Stimulated activated CD4-positive, alpha-beta T cell treated with anti-CD3 and anti-CD28 coated beads, Interleukin-12 subunit alpha, Interleukin-12 subunit beta, amount 100 ng/mL, for 24 hours (primary cell): ENCODE data around the gene CRIP2.

Experiments used
- DNase-seq, 2 experiments: peaks; one replicate each; pipeline ENCODE4 v3.0.0-alpha.2; 2020; ENCODE audit warnings: low read depth in 2 of 2

CRIP2 gene

DNA sequence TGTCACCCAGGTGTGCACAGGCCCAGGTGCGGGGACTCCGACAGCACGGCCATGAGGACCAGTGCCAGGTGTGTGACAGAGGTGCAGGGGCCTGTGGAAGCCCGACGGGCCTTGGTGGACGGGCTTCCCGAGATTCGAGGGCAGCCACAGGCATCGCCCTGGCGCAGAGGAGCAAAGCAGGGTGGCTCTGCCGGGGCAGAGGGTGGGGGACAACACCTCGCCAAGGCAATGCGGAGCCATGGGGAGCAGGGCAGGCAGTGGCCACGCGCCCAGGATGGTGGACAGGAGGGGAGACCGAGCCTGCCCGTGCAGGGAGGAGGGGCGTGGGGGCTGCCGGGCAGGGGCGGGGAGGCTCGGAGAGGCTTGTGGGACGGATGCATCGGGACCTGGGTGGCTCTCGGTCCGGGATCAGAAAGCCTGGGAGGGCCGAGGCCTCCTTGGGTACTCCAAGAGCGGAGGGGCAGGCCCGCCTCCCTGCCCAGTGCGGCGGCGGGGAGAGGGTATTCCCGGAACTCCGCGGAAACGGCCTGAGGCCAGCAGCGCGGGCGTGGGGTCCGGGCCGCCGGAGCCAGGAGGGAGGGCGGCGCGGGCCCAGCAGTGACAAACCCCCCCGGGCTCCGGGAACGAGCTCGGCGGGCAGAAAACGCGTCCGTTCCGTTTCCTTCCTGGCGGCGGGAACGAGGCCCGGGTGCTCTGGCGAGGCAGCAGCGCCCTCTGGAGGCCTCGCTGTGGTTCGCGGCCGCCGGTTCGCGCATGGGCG, 53.4 kb downstream of the CRIP2 start:
- peak; percentile 70 to 75 for DNase-seq

DNA sequence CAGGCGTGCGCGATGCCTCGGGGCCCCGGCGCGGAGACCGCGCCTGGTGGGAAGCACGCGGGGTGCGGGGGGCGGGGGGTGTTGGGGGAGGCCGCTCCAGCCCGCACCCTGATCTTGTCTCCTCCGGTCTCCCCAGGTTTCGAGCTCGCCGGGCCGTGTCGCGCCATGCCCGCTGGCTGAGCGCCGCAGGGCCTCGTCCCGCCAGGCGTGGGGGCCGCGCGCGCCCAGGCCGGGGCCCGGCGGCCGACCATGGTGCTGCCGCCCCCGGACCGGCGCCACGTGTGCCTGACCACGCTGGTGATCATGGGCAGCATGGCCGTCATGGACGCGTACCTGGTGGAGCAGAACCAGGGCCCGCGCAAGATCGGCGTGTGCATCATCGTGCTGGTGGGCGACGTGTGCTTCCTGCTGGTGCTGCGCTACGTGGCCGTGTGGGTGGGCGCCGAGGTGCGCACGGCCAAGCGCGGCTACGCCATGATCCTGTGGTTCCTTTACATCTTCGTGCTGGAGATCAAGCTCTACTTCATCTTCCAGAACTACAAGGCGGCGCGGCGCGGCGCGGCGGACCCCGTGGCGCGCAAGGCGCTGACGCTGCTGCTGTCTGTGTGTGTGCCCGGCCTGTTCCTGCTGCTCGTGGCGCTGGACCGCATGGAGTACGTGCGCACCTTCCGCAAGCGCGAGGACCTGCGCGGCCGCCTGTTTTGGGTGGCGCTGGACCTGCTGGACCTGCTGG, 54.1 kb downstream of the CRIP2 start:
- no peak for DNase-seq

DNA sequence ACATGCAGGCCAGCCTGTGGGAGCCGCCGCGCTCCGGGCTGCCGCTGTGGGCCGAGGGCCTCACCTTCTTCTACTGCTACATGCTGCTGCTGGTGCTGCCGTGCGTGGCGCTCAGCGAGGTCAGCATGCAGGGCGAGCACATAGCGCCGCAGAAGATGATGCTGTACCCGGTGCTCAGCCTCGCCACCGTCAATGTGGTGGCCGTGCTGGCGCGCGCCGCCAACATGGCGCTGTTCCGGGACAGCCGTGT, 54.6 kb downstream of the CRIP2 start:
- DNase-seq = no peak
